ENCODE measurements around the gene SFTPB.
"Not testable (repeated sequence)": the region's sequence is repeated elsewhere in the genome, so short reads cannot be mapped to it uniquely, and the experiment has no call there.

SFTPB gene

GRCh38 chr2:85656468-85656867, 11.5 kb downstream of the SFTPB start:
- no peak for DNase-seq (ENCODE audit: low read depth)

- no peak for DNase-seq (ENCODE audit: low read depth)
Measured at GRCh38 chr2:85655961-85656417, 12.0 kb downstream of the SFTPB start.

- no peak for DNase-seq (ENCODE audit: low read depth)
Measured at GRCh38 chr2:85653996-85654395, 14.0 kb downstream of the SFTPB start.

- no peak for DNase-seq (ENCODE audit: low read depth)
Measured at GRCh38 chr2:85652056-85652455, 15.9 kb downstream of the SFTPB start.

- DNase-seq (ENCODE audit: low read depth): no peak
Measured at GRCh38 chr2:85651097-85651496, 16.9 kb downstream of the SFTPB start.

GRCh38 chr2:85650456-85650855, 17.5 kb downstream of the SFTPB start:
- DNase-seq (ENCODE audit: low read depth): no peak

GRCh38 chr2:85649201-85650190, 18.5 kb downstream of the SFTPB start:
- DNase-seq (ENCODE audit: low read depth): no peak

GRCh38 chr2:85648619-85649018, 19.4 kb downstream of the SFTPB start:
- no peak for DNase-seq (ENCODE audit: low read depth)

GRCh38 chr2:85647823-85648526, 20.0 kb downstream of the SFTPB start:
- no peak for DNase-seq (ENCODE audit: low read depth)

GRCh38 chr2:85646166-85646565, 21.8 kb downstream of the SFTPB start:
- DNase-seq (ENCODE audit: low read depth): no peak

GRCh38 chr2:85644909-85645308, 23.1 kb downstream of the SFTPB start:
- DNase-seq (ENCODE audit: low read depth): no peak

- no peak for DNase-seq (ENCODE audit: low read depth)
Measured at GRCh38 chr2:85642725-85643124, 25.3 kb downstream of the SFTPB start.

- DNase-seq (ENCODE audit: low read depth): no peak
Measured at GRCh38 chr2:85635636-85636035, 32.4 kb downstream of the SFTPB start.

- no peak for DNase-seq (ENCODE audit: low read depth)
Measured at GRCh38 chr2:85635011-85635410, 33.0 kb downstream of the SFTPB start.

- DNase-seq (ENCODE audit: low read depth): no peak
Measured at GRCh38 chr2:85631316-85631715, 36.7 kb downstream of the SFTPB start.

GRCh38 chr2:85628658-85629057, 39.3 kb downstream of the SFTPB start:
- DNase-seq (ENCODE audit: low read depth): no peak

GRCh38 chr2:85623991-85624390, 44.0 kb downstream of the SFTPB start:
- no peak for DNase-seq (ENCODE audit: low read depth)

- DNase-seq (ENCODE audit: low read depth): no peak
Measured at GRCh38 chr2:85621338-85621737, 46.7 kb downstream of the SFTPB start.

- no peak for DNase-seq (ENCODE audit: low read depth)
Measured at GRCh38 chr2:85619617-85620016, 48.4 kb downstream of the SFTPB start.

- not testable (repeated sequence) for DNase-seq (ENCODE audit: low read depth)
Measured at GRCh38 chr2:85617723-85618122, 50.3 kb downstream of the SFTPB start.

GRCh38 chr2:85615413-85615728, 52.6 kb downstream of the SFTPB start:
- DNase-seq (ENCODE audit: low read depth): no peak

- not testable (repeated sequence) for DNase-seq (ENCODE audit: low read depth)
Measured at GRCh38 chr2:85614757-85615156, 53.2 kb downstream of the SFTPB start.
